HG03135 (cell line): Measurements from ENCODE around the gene CD93.

ENCODE experiments used
- ATAC-seq: cut with Tn5 transposase; IDR thresholded peaks from one replicate; pipeline ENCODE4 v1.9.1; 2021; ENCODE audit warnings: mild to moderate bottlenecking, moderate library complexity; ENCODE audit not compliant: unreplicated experiment

Gene CD93, protein sequence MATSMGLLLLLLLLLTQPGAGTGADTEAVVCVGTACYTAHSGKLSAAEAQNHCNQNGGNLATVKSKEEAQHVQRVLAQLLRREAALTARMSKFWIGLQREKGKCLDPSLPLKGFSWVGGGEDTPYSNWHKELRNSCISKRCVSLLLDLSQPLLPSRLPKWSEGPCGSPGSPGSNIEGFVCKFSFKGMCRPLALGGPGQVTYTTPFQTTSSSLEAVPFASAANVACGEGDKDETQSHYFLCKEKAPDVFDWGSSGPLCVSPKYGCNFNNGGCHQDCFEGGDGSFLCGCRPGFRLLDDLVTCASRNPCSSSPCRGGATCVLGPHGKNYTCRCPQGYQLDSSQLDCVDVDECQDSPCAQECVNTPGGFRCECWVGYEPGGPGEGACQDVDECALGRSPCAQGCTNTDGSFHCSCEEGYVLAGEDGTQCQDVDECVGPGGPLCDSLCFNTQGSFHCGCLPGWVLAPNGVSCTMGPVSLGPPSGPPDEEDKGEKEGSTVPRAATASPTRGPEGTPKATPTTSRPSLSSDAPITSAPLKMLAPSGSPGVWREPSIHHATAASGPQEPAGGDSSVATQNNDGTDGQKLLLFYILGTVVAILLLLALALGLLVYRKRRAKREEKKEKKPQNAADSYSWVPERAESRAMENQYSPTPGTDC

GRCh38 chr20:23086056-23086566 lies at the start of gene CD93:
TSS of gene CD93 (minus strand) at chr20:23086324. CDS start at chr20:23086192, 132 bp downstream.
- no peak for ATAC-seq

GRCh38 chr20:23133560-23133998 lies 47.5 kb upstream of the CD93 start:
- no peak for ATAC-seq

DNA sequence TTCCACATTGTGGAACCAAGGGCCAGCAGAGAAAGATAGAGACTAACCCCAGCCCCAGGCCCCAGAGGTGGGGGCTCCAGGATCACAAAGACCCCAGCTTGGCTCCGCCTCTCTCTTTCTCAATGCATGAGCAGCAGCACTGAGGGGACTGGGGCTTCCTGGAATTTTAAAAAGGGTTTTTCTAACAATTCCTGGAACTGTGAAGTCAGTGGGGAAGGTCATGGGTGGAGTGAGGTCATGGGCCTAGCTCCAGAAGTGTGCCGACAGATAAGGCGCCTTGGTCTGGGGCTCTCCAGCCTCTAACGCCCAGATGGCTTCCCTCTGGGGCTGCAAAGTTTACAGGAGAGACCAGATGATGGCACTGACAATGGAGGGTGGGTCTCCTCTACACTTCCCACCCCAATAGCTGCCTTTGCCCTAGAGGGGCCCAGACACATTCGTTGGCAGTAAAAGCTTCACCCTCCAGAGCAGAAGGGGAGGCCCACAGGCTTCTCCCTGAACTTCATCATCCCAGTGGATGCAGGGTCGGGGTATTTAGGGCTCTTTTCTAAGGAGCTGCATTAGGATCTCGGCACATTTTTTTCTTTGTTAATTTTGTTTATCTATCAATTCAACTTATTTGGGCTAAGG lies 46.9 kb upstream of the CD93 start:
- no peak for ATAC-seq

DNA sequence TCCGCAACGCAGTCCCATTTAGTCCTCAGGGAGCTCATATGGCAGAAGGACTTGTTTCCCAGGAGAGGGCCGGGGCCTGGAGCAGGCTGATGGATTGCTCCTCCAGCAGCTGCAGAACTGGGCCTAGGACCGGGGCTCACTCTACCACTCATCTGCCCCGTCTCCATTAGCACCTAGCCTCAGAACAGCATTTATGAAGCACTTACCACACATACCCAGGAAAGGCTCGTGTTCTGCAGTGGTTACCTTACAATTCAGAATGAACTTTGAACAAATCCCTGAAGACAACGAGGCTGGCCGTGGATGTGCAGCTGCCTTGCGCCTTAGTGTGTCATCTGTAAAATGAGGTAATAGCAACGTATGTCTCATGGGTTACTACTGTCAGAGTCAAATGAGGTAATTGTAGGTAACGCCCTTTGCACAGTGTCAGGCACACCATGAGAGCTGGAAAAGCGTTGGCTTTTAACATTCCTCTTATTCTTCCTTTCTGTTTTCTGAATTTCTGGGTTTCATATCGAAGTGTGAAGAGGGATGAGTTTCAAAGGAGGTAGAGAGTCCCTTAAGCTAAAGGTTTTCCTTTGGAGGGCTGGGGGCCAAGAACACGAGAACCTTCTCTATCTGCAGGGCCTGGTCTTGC lies 46.3 kb upstream of the CD93 start:
- ATAC-seq: no peak

- ATAC-seq: no peak
Measured at GRCh38 chr20:23131766-23132165, 45.6 kb upstream of the CD93 start.

DNA sequence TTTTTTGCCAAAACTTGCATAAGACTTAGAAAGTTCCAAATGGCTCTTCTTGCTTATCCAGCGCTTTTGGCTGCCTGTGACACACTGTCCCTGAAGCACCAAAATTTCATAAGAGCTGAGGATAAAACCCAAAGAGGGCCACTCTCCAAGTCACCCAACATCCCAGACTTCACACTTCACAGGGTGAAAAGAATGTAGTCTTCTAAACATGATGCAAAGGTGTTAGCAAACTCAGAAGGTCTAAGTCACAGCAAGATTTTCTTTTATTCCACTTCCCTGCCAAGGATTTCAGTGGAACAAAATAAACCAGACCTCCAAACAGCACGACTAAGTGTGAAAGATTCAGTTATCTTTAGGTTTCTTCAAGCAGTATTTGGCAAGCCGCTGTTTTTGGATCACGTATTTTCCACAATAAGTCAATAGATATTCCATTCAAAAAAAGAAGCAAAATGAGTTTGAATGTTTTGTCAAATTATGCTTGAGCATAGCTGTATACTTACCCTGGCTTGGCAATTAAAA lies 44.6 kb upstream of the CD93 start:
- ATAC-seq: no peak

DNA sequence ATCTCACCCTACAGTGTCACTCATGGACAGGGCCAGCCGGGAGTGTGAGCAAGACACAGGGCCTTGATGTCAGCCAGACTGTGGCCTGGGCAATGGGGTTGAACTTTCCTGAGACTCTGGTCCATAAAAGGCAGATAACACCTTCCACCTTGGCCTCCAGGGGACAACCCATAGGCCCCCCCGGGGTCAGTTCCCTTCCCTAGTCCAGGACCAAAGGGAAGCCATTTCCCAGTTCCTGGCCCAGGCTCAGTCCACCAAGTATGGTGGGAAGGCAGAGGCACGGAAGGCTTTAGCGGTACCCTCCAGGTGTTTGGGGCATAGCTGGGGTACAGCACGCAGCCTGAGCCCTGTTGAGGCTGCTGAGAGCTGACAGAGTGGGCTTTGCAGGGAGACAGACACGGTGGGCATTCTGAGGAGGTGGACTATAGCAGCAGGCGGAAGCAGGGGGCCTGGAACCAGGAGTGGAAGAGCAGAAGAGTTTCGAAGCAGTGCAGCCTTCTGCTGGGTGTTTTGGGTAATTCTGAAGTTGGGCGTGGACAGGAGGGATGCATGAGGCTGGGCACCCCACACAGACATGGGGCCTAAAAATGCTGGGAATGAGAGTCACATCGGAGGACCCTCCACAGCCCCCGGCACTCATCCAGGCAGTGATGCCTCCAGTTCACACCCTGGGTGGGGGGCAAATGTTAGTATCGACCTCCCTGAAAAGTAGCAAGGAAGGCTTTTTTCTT lies 43.9 kb upstream of the CD93 start:
- no peak for ATAC-seq

- ATAC-seq: no peak
Measured at GRCh38 chr20:23129266-23129665, 43.1 kb upstream of the CD93 start.

DNA sequence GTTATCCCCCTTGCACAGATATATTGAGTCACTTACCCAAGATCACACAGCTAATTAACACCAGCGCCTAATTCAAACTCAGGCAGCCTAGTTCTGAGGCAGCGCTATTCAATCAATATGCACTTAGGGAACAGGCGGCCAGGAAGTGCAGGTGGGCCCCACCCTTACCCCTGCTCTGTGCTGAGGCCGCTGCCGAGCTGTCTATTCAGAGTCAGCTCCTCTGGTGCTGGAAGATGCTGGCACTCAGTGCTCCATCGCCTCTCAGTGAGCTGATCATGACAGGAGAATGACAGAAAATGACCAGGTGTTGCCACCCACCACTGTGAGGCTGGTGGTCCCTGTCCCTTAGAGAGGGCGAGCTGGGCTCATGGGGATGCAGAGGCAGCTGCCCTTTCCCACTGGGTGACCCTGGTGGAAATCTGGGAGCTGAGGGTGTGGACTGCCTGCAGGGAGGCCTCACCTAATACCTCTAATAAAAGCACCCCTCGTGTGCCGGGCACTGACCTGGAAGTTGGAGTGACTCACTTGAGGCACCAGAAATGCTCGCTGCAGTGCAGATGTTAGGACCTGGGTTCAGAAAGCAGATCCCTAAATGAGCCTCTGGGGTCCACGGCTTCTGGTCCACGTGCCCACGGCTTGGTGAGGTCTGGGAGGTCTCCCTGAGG lies 42.5 kb upstream of the CD93 start:
- no peak for ATAC-seq

DNA sequence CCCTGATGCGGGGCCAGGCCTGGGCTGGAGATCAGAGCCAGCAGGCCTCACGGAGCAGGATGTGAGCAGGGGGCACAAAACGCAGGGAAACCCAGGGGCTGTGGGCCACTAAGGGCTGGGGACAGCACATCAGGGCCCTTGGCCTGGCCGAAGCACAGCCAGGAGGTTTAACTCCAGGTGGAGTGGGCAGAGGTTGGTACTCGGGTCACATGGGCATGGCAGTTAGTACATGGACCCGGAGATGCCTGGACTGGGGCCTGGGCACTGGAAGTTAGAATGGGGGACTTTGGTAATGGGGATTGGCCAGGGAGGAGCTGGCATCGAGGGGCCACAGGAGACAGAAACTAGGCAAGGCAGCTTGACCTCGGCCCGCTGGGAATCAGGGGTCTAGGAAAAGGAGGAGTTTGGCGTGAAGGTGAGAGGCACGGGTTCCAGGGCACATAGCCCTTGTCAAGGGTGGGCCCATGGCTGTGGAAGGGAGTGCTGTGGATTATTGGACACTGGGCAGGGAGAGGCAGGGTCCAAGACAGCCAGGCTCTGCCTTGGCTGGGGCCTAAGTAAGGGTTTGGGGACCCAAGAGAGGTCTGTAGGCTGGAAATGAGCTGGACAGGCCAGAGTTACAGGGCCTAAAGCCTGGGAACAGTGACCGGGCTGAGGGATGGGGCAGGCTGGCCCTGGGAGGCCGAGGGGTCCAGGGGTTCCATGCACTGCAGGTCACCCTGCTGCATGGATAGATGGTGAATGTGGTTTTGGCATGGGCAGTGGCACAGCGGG lies 41.6 kb upstream of the CD93 start:
- ATAC-seq: no peak

GRCh38 chr20:23126281-23127061 lies 40.3 kb upstream of the CD93 start:
- no peak for ATAC-seq

DNA sequence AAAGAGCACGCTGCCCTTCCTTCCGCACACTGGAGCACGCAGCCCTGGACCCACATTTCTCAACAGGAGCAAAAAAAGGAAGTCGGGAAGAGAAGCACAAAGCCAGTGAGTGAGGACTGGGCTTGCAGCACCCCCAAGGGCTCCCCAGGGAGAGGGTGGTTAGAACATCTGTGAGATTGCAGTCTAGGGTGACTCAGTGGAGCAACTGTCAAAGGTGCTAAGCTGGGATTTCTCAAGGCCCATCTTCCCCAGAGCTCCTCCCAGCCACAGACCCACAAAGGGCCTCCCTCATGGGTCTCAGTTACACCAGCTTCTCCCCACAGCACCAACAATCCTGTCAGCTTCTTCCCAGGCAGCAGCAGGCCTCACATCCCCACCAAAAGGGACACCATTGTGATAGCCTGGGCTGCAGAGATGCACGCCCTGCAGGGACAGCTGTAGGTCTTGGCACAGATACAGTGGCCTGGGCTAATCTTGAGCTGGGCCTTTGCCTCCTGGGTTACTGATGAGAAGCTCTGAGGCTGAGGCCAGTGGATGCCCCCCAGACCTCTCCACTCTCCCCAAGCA lies 39.6 kb upstream of the CD93 start:
- no peak for ATAC-seq

DNA sequence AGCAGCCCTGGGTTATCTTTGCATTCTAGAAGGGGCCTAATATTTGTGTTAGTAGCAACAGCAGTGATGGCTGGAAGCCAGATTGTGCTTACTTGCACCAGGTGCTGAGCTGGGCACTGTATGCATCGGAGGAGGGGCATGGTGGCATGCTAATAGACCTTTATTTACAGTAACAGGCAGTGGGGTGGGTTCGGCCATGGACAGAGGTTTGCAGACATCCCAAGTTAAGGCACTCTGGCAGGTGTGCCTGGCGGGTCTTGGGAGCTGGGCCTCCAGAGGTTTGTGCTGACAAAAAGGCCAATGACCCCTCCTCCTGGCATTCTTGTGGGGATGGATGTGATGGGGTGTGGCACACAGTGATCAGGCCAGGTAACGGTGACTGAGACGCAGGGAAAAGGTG lies 39.0 kb upstream of the CD93 start:
- ATAC-seq: no peak

- no peak for ATAC-seq
Measured at GRCh38 chr20:23123886-23124285, 37.8 kb upstream of the CD93 start.

GRCh38 chr20:23122796-23123655 lies 36.9 kb upstream of the CD93 start:
- no peak for ATAC-seq

GRCh38 chr20:23122321-23122720 lies 36.2 kb upstream of the CD93 start:
- ATAC-seq: no peak

- ATAC-seq: no peak
Measured at GRCh38 chr20:23121751-23122320, 35.7 kb upstream of the CD93 start.
